GM19468 (cell line): ENCODE measurements around the gene FBN2.
"Not testable (repeated sequence)": the region's sequence is repeated elsewhere in the genome, so short reads cannot be mapped to it uniquely, and the experiment has no call there.

Source experiments
- ATAC-seq: cut with Tn5 transposase; IDR thresholded peaks from one replicate; pipeline ENCODE4 v1.9.1; 2021; ENCODE audit warnings: mild to moderate bottlenecking, moderate library complexity, moderate number of reproducible peaks; ENCODE audit not compliant: unreplicated experiment; ENCODE audit errors: extremely low read depth

The FBN2 gene

GRCh38 chr5:128483738-128484137 is 54.3 kb downstream of the FBN2 start:
- no peak for ATAC-seq

GRCh38 chr5:128480906-128481633 is 57.0 kb downstream of the FBN2 start:
- ATAC-seq, result no peak

- ATAC-seq, result no peak
Observed at GRCh38 chr5:128480158-128480557, 57.9 kb downstream of the FBN2 start.

GRCh38 chr5:128478386-128479368 is 59.4 kb downstream of the FBN2 start:
- no peak for ATAC-seq

GRCh38 chr5:128477944-128478343 is 60.1 kb downstream of the FBN2 start:
- ATAC-seq, result no peak

- no peak for ATAC-seq
Observed at GRCh38 chr5:128475693-128476092, 62.4 kb downstream of the FBN2 start.

- no peak for ATAC-seq
Observed at GRCh38 chr5:128472919-128473318, 65.1 kb downstream of the FBN2 start.

GRCh38 chr5:128472036-128472435 is 66.0 kb downstream of the FBN2 start:
- ATAC-seq, result no peak

- ATAC-seq, result no peak
Observed at GRCh38 chr5:128470663-128471062, 67.4 kb downstream of the FBN2 start.

GRCh38 chr5:128469912-128470311 is 68.1 kb downstream of the FBN2 start:
- ATAC-seq, result no peak

GRCh38 chr5:128466980-128467379 is 71.1 kb downstream of the FBN2 start:
- ATAC-seq, result no peak

GRCh38 chr5:128466554-128466953 is 71.5 kb downstream of the FBN2 start:
- ATAC-seq, result no peak

- ATAC-seq, result no peak
Observed at GRCh38 chr5:128464596-128464995, 73.4 kb downstream of the FBN2 start.

GRCh38 chr5:128462330-128462729 is 75.7 kb downstream of the FBN2 start:
- ATAC-seq, result no peak

- not testable (repeated sequence) for ATAC-seq
Observed at GRCh38 chr5:128457147-128457915, 80.7 kb downstream of the FBN2 start.

- no peak for ATAC-seq
Observed at GRCh38 chr5:128455841-128456361, 82.1 kb downstream of the FBN2 start.

- no peak for ATAC-seq
Observed at GRCh38 chr5:128453121-128453520, 84.9 kb downstream of the FBN2 start.

GRCh38 chr5:128447224-128447623 is 90.8 kb downstream of the FBN2 start:
- ATAC-seq, result not testable (repeated sequence)

- no peak for ATAC-seq
Observed at GRCh38 chr5:128441941-128442350, 96.1 kb downstream of the FBN2 start.

- no peak for ATAC-seq
Observed at GRCh38 chr5:128441165-128441564, 96.9 kb downstream of the FBN2 start.
